Lower leg skin (tissue), 4 donors: ENCODE results near the gene KIF26B. TPM values are rescaled to one million over a fixed set of nuclear protein-coding genes. Genes with fewer than 3 reads are reported as not detected.
"Not testable (repeated sequence)": the region's sequence is repeated elsewhere in the genome, so short reads cannot be mapped to it uniquely, and the experiment has no call there.

Experiments used
- DNase-seq, 2 donors: peaks; one replicate each; pipeline ENCODE4 v3.0.0-alpha.2; 2019; ENCODE audit warnings: low spot score in 2 of 2
- H3K4me3 ChIP-seq: fragments of 200-600 bp; sonication (generic); 2 replicates; pipeline ENCODE4 v1.5.1; 2017; ENCODE audit warnings: mild to moderate bottlenecking, low read depth; ENCODE audit not compliant: poor library complexity, severe bottlenecking
- POLR2A ChIP-seq, 2 donors: fragments of 450-650 bp; IDR thresholded peaks; one replicate each; pipeline ENCODE4 v1.6.1; 2016 to 2017; ENCODE audit warnings: antibody characterized with exemption in 2 of 2, mild to moderate bottlenecking in 1 of 2, moderate library complexity in 1 of 2
- WGBS, 2 donors: methylation state at CpG; one replicate each; pipeline ENCODE4 v1.1.5; 2018; 5-methylcytosine and 5-hydroxymethylcytosine counted together
- intact Hi-C: fragments of 100-400 bp; cut with DNase I; formaldehyde crosslinking; loops from one replicate; pipeline ENCODE4 v1.15.0; 2023; ENCODE audit warnings: low total_unique reads
- total RNA-seq, 4 donors: library from RNA; depleted of rRNA; stranded (reverse); fragments of >200 nt; gene quantifications; one replicate each; pipeline ENCODE4 v1.1.0, GENCODE V29; 2016
- TF ChIP-seq, protein P1 (sequence below), 3 donors: fragments of 450-650 bp; IDR thresholded peaks; one replicate each; pipeline ENCODE4 v1.5.1; 2016; ENCODE audit warnings: antibody characterized with exemption in 3 of 3, mild to moderate bottlenecking in 3 of 3, moderate library complexity in 2 of 3

Gene KIF26B
- total RNA-seq, 4 donors from 2014 or later: 3.9 to 6.6 (median 5.7) TPM

DNA sequence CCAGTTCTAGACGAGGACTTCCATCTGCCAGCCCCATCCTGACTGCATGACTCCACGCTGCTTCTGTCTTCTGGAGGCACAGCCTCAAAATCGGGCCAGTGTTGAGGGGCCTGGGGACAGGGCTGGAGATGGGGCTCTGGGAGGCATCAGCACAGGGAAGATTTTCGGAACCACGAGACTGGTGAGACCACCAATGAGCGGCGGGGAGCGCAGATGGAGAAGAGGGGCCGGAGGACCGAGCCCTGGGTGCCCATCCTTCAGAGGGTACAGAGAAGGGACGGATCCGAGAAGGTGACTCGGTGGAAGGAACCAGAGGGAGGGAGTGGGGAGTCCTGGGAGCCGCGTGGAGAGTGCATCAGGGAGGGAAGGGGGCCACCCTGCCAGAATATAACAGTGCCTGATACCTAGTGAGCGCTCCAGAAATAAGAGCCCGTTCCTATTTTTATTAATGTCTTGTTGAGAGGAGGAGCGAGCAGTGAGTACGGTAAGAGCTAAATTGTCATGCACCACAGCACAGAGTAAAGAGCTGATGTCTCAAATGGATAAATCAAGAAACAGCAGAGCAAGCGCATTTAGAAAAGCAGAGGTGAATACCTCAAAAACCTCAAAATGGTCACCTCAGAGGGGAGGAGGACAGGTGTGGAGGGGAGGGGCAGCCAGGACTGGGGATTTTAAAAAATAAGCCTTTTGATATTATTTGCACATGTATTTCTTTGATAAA is 26.2 kb upstream of the KIF26B start:
- no peak overlapping the region for H3K4me3 ChIP-seq
- intact Hi-C loops: no loop called here
- no peak for TF ChIP-seq POLR2A (IDR thresholded peaks at IDR 0.05)
- TF ChIP-seq, protein P1, sequence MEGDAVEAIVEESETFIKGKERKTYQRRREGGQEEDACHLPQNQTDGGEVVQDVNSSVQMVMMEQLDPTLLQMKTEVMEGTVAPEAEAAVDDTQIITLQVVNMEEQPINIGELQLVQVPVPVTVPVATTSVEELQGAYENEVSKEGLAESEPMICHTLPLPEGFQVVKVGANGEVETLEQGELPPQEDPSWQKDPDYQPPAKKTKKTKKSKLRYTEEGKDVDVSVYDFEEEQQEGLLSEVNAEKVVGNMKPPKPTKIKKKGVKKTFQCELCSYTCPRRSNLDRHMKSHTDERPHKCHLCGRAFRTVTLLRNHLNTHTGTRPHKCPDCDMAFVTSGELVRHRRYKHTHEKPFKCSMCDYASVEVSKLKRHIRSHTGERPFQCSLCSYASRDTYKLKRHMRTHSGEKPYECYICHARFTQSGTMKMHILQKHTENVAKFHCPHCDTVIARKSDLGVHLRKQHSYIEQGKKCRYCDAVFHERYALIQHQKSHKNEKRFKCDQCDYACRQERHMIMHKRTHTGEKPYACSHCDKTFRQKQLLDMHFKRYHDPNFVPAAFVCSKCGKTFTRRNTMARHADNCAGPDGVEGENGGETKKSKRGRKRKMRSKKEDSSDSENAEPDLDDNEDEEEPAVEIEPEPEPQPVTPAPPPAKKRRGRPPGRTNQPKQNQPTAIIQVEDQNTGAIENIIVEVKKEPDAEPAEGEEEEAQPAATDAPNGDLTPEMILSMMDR (IDR thresholded peaks at IDR 0.05): no peak
- no peak for DNase-seq
- WGBS, 2 donors: 79 to 83% methylated on average over 20 of the region's 20 CpGs

DNA sequence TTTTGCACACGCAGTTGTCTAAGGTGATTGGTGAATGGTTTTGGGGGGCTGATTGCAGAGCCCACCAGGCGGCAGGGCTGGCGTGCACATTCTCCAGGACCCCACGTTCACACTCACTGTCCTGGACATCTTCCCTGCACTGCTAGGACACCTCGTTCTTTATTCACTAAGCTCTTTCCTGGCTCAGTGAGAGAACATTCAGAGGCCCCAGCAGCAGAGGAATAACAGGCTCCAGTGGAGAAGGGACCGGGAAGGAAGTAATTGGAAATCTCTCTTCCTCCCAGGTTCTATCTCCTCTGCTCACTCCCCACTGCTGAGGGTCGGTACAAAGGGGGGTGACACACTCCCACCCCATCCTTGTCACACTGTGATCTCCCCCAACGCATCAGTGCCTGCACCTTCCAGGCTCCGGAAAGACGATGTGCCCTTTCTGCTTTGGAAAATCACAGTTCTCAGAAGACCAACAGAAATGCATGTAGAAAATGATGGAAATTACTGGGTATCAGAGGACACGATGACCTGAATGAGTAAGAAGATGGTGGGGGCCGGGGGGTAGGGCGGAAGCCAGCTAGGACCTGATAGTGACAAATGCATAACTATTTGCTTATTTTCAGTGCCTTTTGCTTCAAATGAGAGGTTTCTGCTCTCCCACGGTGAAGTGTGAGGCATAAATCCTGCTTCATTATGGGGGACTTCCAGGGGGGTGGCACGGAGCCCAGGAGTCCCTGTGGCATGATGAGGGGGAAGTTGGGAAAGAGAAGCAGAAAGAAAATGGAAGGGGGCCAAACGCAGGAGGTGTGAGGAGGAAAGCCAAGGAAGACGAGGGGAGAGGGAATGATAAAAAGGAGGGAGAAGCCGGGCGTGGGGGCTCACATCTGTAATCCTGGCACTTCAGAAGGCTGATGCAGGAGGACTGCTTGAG is 25.2 kb upstream of the KIF26B start:
- TF ChIP-seq POLR2A (IDR thresholded peaks at IDR 0.05): no peak
- TF ChIP-seq, protein P1 (IDR thresholded peaks at IDR 0.05): no peak
- WGBS, 2 donors: 40 to 49% methylated on average over 19 of the region's 19 CpGs
- no peak for DNase-seq
- intact Hi-C loops: no loop called here
- H3K4me3 ChIP-seq: no peak overlapping the region

DNA sequence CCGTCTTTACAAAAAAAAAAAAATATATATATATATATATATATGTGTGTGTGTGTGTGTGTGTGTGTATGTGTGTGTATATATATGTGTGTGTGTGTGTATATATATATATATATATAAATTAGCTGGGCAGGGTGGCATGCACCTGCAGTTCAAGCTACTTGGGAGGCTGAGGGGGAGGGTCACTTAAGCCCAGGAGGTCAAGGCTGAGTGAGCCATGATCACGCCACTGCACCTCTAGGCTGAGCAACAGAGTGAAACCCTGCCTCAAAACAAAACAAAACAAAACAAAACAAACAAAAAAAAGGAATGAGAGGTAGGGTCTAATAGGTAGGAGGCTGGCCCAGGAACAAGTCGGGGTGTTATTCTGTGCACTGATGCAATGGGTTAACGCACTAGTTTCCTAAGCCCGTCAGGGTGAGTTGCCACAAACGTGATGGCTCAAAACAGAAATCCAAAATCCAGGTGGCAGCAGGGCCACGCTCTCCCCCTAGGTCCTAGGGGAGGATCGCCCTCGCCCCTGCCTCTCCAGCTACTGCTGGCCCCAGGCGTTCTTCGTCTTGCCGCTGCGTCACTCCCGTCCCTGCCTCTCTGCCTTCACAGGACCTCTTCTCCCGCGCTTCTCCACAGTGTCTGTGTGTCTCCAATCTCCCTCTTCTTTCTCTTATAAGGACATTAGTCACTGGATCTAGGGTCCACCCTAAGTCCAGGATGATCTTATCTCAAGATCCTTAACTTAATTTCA is 24.3 kb upstream of the KIF26B start:
- WGBS, 2 donors: 34 to 64% methylated on average over 16 of the region's 16 CpGs
- DNase-seq, H3K4me3 ChIP-seq, intact Hi-C loops: not testable (repeated sequence)

DNA sequence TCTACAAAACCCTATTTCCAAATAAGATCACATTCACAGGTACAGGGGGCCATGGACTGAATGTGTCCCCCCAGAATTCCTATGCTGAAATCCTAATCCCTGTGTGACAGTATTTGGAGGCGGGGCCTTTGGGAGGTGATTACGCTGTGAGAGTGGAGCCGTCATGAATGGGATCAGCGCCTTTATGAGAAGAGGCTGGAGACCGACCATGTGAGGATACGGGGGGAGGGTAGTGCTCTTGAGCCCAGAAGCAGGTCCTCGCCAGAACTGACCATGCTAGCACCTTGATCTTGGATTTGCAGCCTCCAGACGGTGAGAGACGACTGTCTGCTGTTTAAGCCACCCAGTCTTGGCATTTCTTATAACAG is 23.8 kb upstream of the KIF26B start:
- intact Hi-C loops: no loop called here
- no peak for DNase-seq
- H3K4me3 ChIP-seq: no peak overlapping the region
- TF ChIP-seq, protein P1 (IDR thresholded peaks at IDR 0.05): no peak
- no peak for TF ChIP-seq POLR2A (IDR thresholded peaks at IDR 0.05)
- 45 to 66% methylated on average over 9 of the region's 9 CpGs for WGBS, 2 donors

DNA sequence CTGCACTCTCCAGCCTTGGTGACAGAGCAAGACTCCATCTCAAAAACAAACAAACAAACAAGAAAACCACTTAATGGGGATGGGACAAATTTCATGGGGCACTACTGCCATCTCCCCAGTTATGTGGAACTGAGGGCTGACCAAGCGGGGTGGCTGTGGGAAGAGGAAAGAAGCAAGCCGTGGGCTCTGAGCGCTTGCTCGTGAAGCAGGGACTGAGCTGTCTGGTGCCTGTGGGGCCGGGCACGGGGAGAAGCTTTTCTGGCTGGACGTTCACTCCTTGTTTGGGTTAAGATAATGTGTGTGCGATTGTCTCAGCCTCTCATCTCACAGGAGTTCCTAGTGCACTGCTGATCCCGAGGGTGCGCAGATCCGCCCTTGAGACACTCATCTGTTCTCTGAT is 22.0 kb upstream of the KIF26B start:
- TF ChIP-seq, protein P1 (IDR thresholded peaks at IDR 0.05): no peak
- TF ChIP-seq POLR2A (IDR thresholded peaks at IDR 0.05): no peak
- 77 to 86% methylated on average over 11 of the region's 11 CpGs for WGBS, 2 donors

More for the DNA sequence above, 22.0 kb upstream of the KIF26B start:
- no peak overlapping the region for H3K4me3 ChIP-seq
- intact Hi-C loops: no loop called here
- no peak for DNase-seq
